GM12878 (cell line): ENCODE results near the gene RASL12. TPM values are rescaled to one million over a fixed set of nuclear protein-coding genes. Genes with fewer than 3 reads are reported as not detected.
A peak's percentile ranks its signal among the peaks of the same experiment; 100 is the strongest.

Source experiments
- ASH2L ChIP-seq: fragments of 300-600, 200-600 bp; sonication (generic); IDR thresholded peaks from 2 replicates; pipeline ENCODE4 v1.6.1; 2017; ENCODE audit warnings: low read depth, mild to moderate bottlenecking, borderline replicate concordance
- ATF3 ChIP-seq: IDR thresholded peaks from 2 replicates; pipeline ENCODE4 v1.6.1; 2011; ENCODE audit warnings: low read depth, mild to moderate bottlenecking, low read length, moderate library complexity, borderline replicate concordance; ENCODE audit errors: extremely low read depth
- BCLAF1 ChIP-seq: fragments of 450-650 bp; IDR thresholded peaks from 2 replicates; pipeline ENCODE4 v1.6.1; 2017; ENCODE audit warnings: antibody characterized with exemption, mild to moderate bottlenecking, moderate library complexity
- CBFB ChIP-seq: IDR thresholded peaks from 2 replicates; pipeline ENCODE4 v1.6.1; 2016; ENCODE audit warnings: antibody characterized with exemption, low read depth
- CREM ChIP-seq: IDR thresholded peaks from 2 replicates; pipeline ENCODE4 v1.6.1; 2014; ENCODE audit warnings: antibody characterized with exemption, low read depth
- NFYA ChIP-seq: IDR thresholded peaks from 2 replicates; pipeline ENCODE4 v1.6.1; 2011; ENCODE audit warnings: low read depth, mild to moderate bottlenecking, low read length, improper control_type of control experiment, borderline replicate concordance
- NR2C2 ChIP-seq: IDR thresholded peaks from 2 replicates; pipeline ENCODE4 v1.6.1; 2011; ENCODE audit warnings: borderline replicate concordance, low read depth; ENCODE audit not compliant: control insufficient read depth, insufficient read length
- NRF1 ChIP-seq: conservative IDR thresholded peaks from 2 replicates; pipeline ENCODE4 v1.6.1; 2011; ENCODE audit warnings: mild to moderate bottlenecking, low read depth, low read length, improper control_type of control experiment
- POLR2AphosphoS5 ChIP-seq: IDR thresholded peaks from 2 replicates; pipeline ENCODE4 v1.6.1; 2011; ENCODE audit warnings: mild to moderate bottlenecking, low read length, inconsistent platforms
- SREBF1 ChIP-seq: IDR thresholded peaks from 2 replicates; pipeline ENCODE4 v1.6.1; 2012; ENCODE audit warnings: mild to moderate bottlenecking, low read length
- WRNIP1 ChIP-seq: IDR thresholded peaks from 2 replicates; pipeline ENCODE4 v1.6.1; 2011; ENCODE audit warnings: low read depth, low read length, improper control_type of control experiment, borderline replicate concordance
- ZBTB4 ChIP-seq: fragments of 450-650 bp; formaldehyde crosslinking; IDR thresholded peaks from 2 replicates; pipeline ENCODE4 v1.4.0; 2022; ENCODE audit warnings: mild to moderate bottlenecking, moderate library complexity
- polyA plus RNA-seq, 11 experiments: library from polyadenylated mRNA; depleted of rRNA in 4 of 11; unstranded in 6 of 11; stranded (reverse) in 5 of 11; fragments of >200 nt; fragmentation: Nextera tagmentation in 4 of 11; fragmentation: Illumina TruSeq in 1 of 11; extraction: Ambion mirVana in 4 of 11; extraction: Trizol in 1 of 11; gene quantifications; 1 replicate in 1 of 11; 2 replicates in 10 of 11; pipeline versions ENCODE4 v1.2.1 to v1.2.3, GENCODE V29; 2011 to 2016; ENCODE audit warnings: inconsistent platforms in 2 of 11, missing spikeins in 2 of 11, low read depth in 1 of 11
- total RNA-seq, 4 experiments: library from RNA; depleted of rRNA in 3 of 4; stranded (reverse); fragments of >200 nt in 3 of 4; fragmentation: Illumina TruSeq in 1 of 4; extraction: Trizol in 1 of 4; gene quantifications; 2 replicates each; pipeline versions ENCODE4 v1.2.1 to v1.2.3, GENCODE V29; 2013 to 2021
- TF ChIP-seq, protein P1 (sequence below): fragments of 450-650 bp; IDR thresholded peaks from 2 replicates; pipeline ENCODE4 v1.6.1; 2017; ENCODE audit warnings: low read depth, mild to moderate bottlenecking, moderate library complexity
- TF ChIP-seq, protein P2 (sequence below): fragments of 450-650 bp; IDR thresholded peaks from 2 replicates; pipeline ENCODE4 v1.6.1; 2016; ENCODE audit warnings: mild to moderate bottlenecking
- TF ChIP-seq, protein P3 (sequence below): fragments of 450-650 bp; IDR thresholded peaks from 2 replicates; pipeline ENCODE4 v1.6.1; 2017; ENCODE audit warnings: mild to moderate bottlenecking, moderate library complexity

RASL12 gene
- total and polyA plus RNA-seq, 10 of the 15 experiments (the other 5 are each of a cell fraction or from before 2014, with no cell fraction given): 0.06 to 0.10 TPM; not detected in 8

GRCh38 chr15:65028921-65029735 is 38.7 kb downstream of the RASL12 start, which contains the start of gene MTFMT (continued):
- no peak for TF ChIP-seq NFYA
- peak; percentile 86 for TF ChIP-seq POLR2AphosphoS5
- TF ChIP-seq, protein P1, sequence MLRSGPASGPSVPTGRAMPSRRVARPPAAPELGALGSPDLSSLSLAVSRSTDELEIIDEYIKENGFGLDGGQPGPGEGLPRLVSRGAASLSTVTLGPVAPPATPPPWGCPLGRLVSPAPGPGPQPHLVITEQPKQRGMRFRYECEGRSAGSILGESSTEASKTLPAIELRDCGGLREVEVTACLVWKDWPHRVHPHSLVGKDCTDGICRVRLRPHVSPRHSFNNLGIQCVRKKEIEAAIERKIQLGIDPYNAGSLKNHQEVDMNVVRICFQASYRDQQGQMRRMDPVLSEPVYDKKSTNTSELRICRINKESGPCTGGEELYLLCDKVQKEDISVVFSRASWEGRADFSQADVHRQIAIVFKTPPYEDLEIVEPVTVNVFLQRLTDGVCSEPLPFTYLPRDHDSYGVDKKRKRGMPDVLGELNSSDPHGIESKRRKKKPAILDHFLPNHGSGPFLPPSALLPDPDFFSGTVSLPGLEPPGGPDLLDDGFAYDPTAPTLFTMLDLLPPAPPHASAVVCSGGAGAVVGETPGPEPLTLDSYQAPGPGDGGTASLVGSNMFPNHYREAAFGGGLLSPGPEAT: no peak
- TF ChIP-seq ZBTB4: no peak
- TF ChIP-seq NRF1: peak; percentile 85
- TF ChIP-seq ASH2L: peak; percentile 38; the same call in 1 of the 2 replicates
- TF ChIP-seq ATF3: no peak
- TF ChIP-seq, protein P2, sequence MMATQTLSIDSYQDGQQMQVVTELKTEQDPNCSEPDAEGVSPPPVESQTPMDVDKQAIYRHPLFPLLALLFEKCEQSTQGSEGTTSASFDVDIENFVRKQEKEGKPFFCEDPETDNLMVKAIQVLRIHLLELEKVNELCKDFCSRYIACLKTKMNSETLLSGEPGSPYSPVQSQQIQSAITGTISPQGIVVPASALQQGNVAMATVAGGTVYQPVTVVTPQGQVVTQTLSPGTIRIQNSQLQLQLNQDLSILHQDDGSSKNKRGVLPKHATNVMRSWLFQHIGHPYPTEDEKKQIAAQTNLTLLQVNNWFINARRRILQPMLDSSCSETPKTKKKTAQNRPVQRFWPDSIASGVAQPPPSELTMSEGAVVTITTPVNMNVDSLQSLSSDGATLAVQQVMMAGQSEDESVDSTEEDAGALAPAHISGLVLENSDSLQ: no peak
- TF ChIP-seq, protein P3, sequence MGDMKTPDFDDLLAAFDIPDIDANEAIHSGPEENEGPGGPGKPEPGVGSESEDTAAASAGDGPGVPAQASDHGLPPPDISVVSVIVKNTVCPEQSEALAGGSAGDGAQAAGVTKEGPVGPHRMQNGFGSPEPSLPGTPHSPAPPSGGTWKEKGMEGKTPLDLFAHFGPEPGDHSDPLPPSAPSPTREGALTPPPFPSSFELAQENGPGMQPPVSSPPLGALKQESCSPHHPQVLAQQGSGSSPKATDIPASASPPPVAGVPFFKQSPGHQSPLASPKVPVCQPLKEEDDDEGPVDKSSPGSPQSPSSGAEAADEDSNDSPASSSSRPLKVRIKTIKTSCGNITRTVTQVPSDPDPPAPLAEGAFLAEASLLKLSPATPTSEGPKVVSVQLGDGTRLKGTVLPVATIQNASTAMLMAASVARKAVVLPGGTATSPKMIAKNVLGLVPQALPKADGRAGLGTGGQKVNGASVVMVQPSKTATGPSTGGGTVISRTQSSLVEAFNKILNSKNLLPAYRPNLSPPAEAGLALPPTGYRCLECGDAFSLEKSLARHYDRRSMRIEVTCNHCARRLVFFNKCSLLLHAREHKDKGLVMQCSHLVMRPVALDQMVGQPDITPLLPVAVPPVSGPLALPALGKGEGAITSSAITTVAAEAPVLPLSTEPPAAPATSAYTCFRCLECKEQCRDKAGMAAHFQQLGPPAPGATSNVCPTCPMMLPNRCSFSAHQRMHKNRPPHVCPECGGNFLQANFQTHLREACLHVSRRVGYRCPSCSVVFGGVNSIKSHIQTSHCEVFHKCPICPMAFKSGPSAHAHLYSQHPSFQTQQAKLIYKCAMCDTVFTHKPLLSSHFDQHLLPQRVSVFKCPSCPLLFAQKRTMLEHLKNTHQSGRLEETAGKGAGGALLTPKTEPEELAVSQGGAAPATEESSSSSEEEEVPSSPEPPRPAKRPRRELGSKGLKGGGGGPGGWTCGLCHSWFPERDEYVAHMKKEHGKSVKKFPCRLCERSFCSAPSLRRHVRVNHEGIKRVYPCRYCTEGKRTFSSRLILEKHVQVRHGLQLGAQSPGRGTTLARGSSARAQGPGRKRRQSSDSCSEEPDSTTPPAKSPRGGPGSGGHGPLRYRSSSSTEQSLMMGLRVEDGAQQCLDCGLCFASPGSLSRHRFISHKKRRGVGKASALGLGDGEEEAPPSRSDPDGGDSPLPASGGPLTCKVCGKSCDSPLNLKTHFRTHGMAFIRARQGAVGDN: peak; percentile 55
- TF ChIP-seq CBFB: no peak
- TF ChIP-seq SREBF1: no peak
- no peak for TF ChIP-seq BCLAF1
- no peak for TF ChIP-seq NR2C2
- no peak for TF ChIP-seq WRNIP1
- TF ChIP-seq CREM: no peak
